PC-9 (cell line): ENCODE results near the gene NUBP2.

Experiments used
- EZH2 ChIP-seq: fragments of 200-600 bp; sonication (generic); IDR thresholded peaks from 2 replicates; pipeline ENCODE4 v1.8.0; 2017; ENCODE audit warnings: antibody characterized with exemption, low read depth
- TF ChIP-seq, protein P1 (sequence below): fragments of 200-600 bp; sonication (generic); conservative IDR thresholded peaks from 2 replicates; pipeline ENCODE4 v1.6.1; 2017; ENCODE audit warnings: mixed run types, antibody characterized with exemption, mild to moderate bottlenecking, moderate library complexity

DNA sequence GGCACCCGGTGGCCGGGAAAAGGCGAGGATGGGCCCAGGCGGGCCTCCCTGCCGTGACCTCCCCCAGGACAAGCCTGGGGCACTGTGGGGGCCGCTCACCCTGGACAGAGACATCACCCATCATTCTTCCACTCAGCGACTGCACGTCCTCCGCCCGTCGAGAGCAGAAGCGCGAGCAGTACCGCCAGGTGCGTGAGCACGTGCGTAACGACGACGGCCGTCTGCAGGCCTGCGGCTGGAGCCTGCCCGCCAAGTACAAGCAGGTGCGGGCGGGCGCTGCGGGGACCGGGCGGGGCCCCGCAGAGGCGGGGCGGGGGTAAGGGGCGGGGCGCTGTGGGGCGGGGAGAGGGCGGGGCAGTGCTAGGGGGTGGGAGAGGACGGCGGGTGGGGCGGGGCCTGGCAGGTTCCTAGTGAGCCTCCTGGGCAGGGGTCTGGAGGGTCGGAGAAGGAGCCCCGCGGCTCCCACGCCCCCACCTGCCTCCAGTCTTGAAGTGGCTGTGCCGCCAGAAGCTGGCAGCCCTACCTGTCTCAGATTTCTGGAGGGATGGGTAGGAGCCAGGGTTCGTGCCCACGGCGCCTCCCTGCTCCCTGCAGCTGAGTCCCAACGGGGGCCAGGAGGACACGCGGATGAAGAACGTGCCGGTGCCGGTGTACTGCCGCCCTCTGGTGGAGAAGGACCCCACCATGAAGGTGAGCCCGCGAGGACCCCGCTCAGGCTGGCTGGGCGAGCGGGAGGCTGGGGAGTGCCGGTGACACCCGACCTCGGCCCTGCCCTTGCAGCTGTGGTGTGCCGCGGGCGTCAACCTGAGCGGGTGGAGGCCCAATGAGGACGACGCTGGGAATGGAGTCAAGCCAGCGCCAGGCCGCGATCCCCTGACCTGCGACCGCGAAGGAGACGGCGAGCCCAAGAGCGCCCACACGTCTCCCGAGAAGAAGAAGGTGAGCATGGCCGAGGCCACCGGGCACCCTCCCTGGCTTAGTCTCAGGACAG is 18.9 kb upstream of the NUBP2 start:
- TF ChIP-seq EZH2, result no peak
- TF ChIP-seq, protein P1, sequence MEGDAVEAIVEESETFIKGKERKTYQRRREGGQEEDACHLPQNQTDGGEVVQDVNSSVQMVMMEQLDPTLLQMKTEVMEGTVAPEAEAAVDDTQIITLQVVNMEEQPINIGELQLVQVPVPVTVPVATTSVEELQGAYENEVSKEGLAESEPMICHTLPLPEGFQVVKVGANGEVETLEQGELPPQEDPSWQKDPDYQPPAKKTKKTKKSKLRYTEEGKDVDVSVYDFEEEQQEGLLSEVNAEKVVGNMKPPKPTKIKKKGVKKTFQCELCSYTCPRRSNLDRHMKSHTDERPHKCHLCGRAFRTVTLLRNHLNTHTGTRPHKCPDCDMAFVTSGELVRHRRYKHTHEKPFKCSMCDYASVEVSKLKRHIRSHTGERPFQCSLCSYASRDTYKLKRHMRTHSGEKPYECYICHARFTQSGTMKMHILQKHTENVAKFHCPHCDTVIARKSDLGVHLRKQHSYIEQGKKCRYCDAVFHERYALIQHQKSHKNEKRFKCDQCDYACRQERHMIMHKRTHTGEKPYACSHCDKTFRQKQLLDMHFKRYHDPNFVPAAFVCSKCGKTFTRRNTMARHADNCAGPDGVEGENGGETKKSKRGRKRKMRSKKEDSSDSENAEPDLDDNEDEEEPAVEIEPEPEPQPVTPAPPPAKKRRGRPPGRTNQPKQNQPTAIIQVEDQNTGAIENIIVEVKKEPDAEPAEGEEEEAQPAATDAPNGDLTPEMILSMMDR, result no peak; the same call in 1 of the 2 replicates
